Measurements from ENCODE around the gene ZNF284.
A peak's percentile ranks its signal among the peaks of the same experiment; 100 is the strongest.

GRCh38 chr19:44055870-44056269 lies 16.1 kb upstream of the ZNF284 start:
- TF ChIP-seq CTCF (IDR thresholded peaks at IDR 0.05; ENCODE audit: borderline replicate concordance, extremely low read depth, low read length, poor library complexity, severe bottlenecking): peak; percentile 14
- no peak for TF ChIP-seq EZH2 (IDR thresholded peaks at IDR 0.05; ENCODE audit: borderline replicate concordance, low read depth, low read length, severe bottlenecking)

Data from DND-41 (cell line).